Esophagus muscularis mucosa (tissue), 3 donors: ENCODE measurements around the gene TMSB10.

Experiments used
- POLR2A ChIP-seq: fragments of 450-650 bp; IDR thresholded peaks from one replicate; pipeline ENCODE4 v1.6.1; 2017; ENCODE audit warnings: antibody characterized with exemption, moderate library complexity, mild to moderate bottlenecking, low read depth
- TF ChIP-seq, protein P1 (sequence below), 3 experiments: fragments of 200-600 bp in 2 of 3; fragments of 450-650 bp in 1 of 3; sonication (generic) in 2 of 3; IDR thresholded peaks; one replicate each; pipeline ENCODE4 v1.5.1; 2017 to 2019; ENCODE audit warnings: antibody characterized with exemption in 3 of 3, mild to moderate bottlenecking in 2 of 3, moderate library complexity in 1 of 3

- no peak for TF ChIP-seq POLR2A
- TF ChIP-seq, protein P1, sequence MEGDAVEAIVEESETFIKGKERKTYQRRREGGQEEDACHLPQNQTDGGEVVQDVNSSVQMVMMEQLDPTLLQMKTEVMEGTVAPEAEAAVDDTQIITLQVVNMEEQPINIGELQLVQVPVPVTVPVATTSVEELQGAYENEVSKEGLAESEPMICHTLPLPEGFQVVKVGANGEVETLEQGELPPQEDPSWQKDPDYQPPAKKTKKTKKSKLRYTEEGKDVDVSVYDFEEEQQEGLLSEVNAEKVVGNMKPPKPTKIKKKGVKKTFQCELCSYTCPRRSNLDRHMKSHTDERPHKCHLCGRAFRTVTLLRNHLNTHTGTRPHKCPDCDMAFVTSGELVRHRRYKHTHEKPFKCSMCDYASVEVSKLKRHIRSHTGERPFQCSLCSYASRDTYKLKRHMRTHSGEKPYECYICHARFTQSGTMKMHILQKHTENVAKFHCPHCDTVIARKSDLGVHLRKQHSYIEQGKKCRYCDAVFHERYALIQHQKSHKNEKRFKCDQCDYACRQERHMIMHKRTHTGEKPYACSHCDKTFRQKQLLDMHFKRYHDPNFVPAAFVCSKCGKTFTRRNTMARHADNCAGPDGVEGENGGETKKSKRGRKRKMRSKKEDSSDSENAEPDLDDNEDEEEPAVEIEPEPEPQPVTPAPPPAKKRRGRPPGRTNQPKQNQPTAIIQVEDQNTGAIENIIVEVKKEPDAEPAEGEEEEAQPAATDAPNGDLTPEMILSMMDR (IDR thresholded peaks at IDR 0.05) = no peak
Measured at GRCh38 chr2:84880645-84881521, 24.6 kb upstream of the TMSB10 start, which contains the start of gene TRABD2A.
